ENCODE measurements around the gene PDGFB.

Gene PDGFB

GRCh38 chr22:39175353-39176142 is 69.2 kb downstream of the PDGFB start:
- Histone ChIP-seq H3K27ac (ENCODE audit: low read depth, low read length) (peak overlapping the region; percentile 95), H3K4me1 (ENCODE audit: insufficient read depth, low read length) (peaks cover 50% of the 10 kb centered on the region), H3K4me3 (ENCODE audit: low read length) (no peak overlapping the region), H3K9ac (ENCODE audit: low read depth, low read length) (peak overlapping the region; percentile 59), H3K9me3 (ENCODE audit: insufficient read depth, low read depth, low read length) (no peaks in the 10 kb centered on the region), H3K36me3 (ENCODE audit: insufficient read depth, low read length) (no peaks in the 10 kb centered on the region), H3K27me3 (ENCODE audit: insufficient read depth, low read length) (no peaks in the 10 kb centered on the region)
- WGBS: 73% methylated on average over 18 of the region's 18 CpGs

GRCh38 chr22:39174498-39175352 is 70.1 kb downstream of the PDGFB start:
- Histone ChIP-seq H3K27ac (ENCODE audit: low read depth, low read length) (peak overlapping the region; percentile 95), H3K4me3 (ENCODE audit: low read length) (no peak overlapping the region), H3K9me3 (ENCODE audit: insufficient read depth, low read depth, low read length) (no peaks in the 10 kb centered on the region), H3K9ac (ENCODE audit: low read depth, low read length) (peak overlapping the region; percentile 77), H3K36me3 (ENCODE audit: insufficient read depth, low read length) (no peaks in the 10 kb centered on the region), H3K27me3 (ENCODE audit: insufficient read depth, low read length) (no peaks in the 10 kb centered on the region), H3K4me1 (ENCODE audit: insufficient read depth, low read length) (peaks cover 50% of the 10 kb centered on the region)
- WGBS: 15% methylated on average over 22 of the region's 22 CpGs

GRCh38 chr22:39173787-39174497 is 70.8 kb downstream of the PDGFB start:
- peak overlapping the region; percentile 95 for H3K27ac ChIP-seq (ENCODE audit: low read depth, low read length)

More at GRCh38 chr22:39173787-39174497, 70.8 kb downstream of the PDGFB start:
- 65% methylated on average over 11 of the region's 11 CpGs for WGBS
- Histone ChIP-seq H3K27me3 (ENCODE audit: insufficient read depth, low read length) (no peaks in the 10 kb centered on the region), H3K9me3 (ENCODE audit: insufficient read depth, low read depth, low read length) (no peaks in the 10 kb centered on the region), H3K36me3 (ENCODE audit: insufficient read depth, low read length) (no peaks in the 10 kb centered on the region), H3K4me3 (ENCODE audit: low read length) (no peak overlapping the region), H3K4me1 (ENCODE audit: insufficient read depth, low read length) (peaks cover 50% of the 10 kb centered on the region), H3K9ac (ENCODE audit: low read depth, low read length) (peak overlapping the region; percentile 77)

Measured in HUES64 (cell line).